Measurements from ENCODE around the gene PPM1A. TPM values are rescaled to one million over a fixed set of nuclear protein-coding genes. Genes with fewer than 3 reads are reported as not detected.

Gene PPM1A
- total RNA-seq, 2 donors from 2014 or later, result 37.0 to 42.4 TPM

GRCh38 chr14:60206837-60207533 lies 42.0 kb upstream of the PPM1A start:
- TF ChIP-seq CTCF (IDR thresholded peaks at IDR 0.05), result no peak
- no peaks in the 10 kb centered on the region for H3K36me3 ChIP-seq
- H3K9me3 ChIP-seq, result no peaks in the 10 kb centered on the region
- peaks cover 0 to 6% of the 10 kb centered on the region in 2 donors for H3K4me1 ChIP-seq
- no peak for DNase-seq (ENCODE audit: low spot score)
- no peak overlapping the region for H3K4me3 ChIP-seq
- no peaks in the 10 kb centered on the region for H3K27me3 ChIP-seq
- H3K27ac ChIP-seq, result no peak overlapping the region

- H3K27me3 ChIP-seq, result no peaks in the 10 kb centered on the region
- H3K4me3 ChIP-seq, result no peak overlapping the region
- H3K36me3 ChIP-seq, result no peaks in the 10 kb centered on the region
- H3K27ac ChIP-seq, result no peak overlapping the region
- no peaks in the 10 kb centered on the region for H3K9me3 ChIP-seq
- DNase-seq (ENCODE audit: low spot score), result no peak
- H3K4me1 ChIP-seq, result no peaks in the 10 kb centered on the region
- no peak for TF ChIP-seq CTCF (IDR thresholded peaks at IDR 0.05)
Measured at GRCh38 chr14:60210703-60211102, 38.3 kb upstream of the PPM1A start.

- Histone ChIP-seq H3K9me3 (no peaks in the 10 kb centered on the region), H3K27ac (no peak overlapping the region), H3K4me1 (no peaks in the 10 kb centered on the region), H3K36me3 (no peaks in the 10 kb centered on the region), H3K27me3 (no peaks in the 10 kb centered on the region), H3K4me3 (no peak overlapping the region)
- no peak for DNase-seq (ENCODE audit: low spot score)
- TF ChIP-seq CTCF (IDR thresholded peaks at IDR 0.05), result no peak
Measured at GRCh38 chr14:60211153-60211552, 37.9 kb upstream of the PPM1A start.

GRCh38 chr14:60212503-60213371 lies 36.3 kb upstream of the PPM1A start:
- H3K4me1 ChIP-seq, result no peaks in the 10 kb centered on the region
- H3K9me3 ChIP-seq, result no peaks in the 10 kb centered on the region
- DNase-seq (ENCODE audit: low spot score), result no peak
- H3K4me3 ChIP-seq, result no peak overlapping the region
- H3K36me3 ChIP-seq, result no peaks in the 10 kb centered on the region
- no peak overlapping the region for H3K27ac ChIP-seq
- no peaks in the 10 kb centered on the region for H3K27me3 ChIP-seq
- no peak for TF ChIP-seq CTCF (IDR thresholded peaks at IDR 0.05)

GRCh38 chr14:60214003-60214402 lies 35.0 kb upstream of the PPM1A start:
- Histone ChIP-seq H3K4me1 (no peaks in the 10 kb centered on the region), H3K4me3 (no peak overlapping the region), H3K36me3 (no peaks in the 10 kb centered on the region), H3K27ac (no peak overlapping the region), H3K9me3 (no peaks in the 10 kb centered on the region), H3K27me3 (no peaks in the 10 kb centered on the region)
- TF ChIP-seq CTCF (IDR thresholded peaks at IDR 0.05), result no peak
- DNase-seq (ENCODE audit: low spot score), result no peak
